ENCODE data around the gene BMP5. TPM values are rescaled to one million over a fixed set of nuclear protein-coding genes. Genes with fewer than 3 reads are reported as not detected.
A peak's percentile ranks its signal among the peaks of the same experiment; 100 is the strongest.

BMP5 gene
- total RNA-seq, 1 donor from 2014 or later, result not detected

- DNase-seq (ENCODE audit: low read depth), result no peak
Observed at GRCh38 chr6:55812509-55812908, 62.9 kb downstream of the BMP5 start.

DNA sequence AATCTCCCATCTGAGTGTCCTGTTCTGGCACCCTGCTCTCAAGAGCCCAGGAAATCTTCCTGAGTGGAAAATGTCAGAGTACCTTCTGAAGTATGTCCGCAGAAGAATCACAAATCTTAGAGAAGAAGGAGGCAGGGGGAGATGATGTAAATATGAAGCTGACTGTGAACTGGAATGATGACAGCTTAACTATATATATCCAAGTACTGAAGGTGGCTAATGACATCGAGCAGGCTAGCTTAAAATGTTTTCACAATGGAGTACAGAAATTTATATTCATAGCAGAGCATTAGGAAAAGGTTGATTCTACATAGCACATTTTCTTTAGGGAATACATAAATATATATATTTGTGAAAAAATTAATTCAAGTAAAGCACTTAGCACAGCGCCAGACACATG is 64.3 kb downstream of the BMP5 start:
- DNase-seq (ENCODE audit: low read depth), result no peak

GRCh38 chr6:55802259-55802658 is 73.1 kb downstream of the BMP5 start:
- DNase-seq (ENCODE audit: low read depth), result no peak

GRCh38 chr6:55798571-55798970 is 76.8 kb downstream of the BMP5 start:
- no peak for DNase-seq (ENCODE audit: low read depth)

- peak; percentile 95 for DNase-seq (ENCODE audit: low read depth)
Observed at GRCh38 chr6:55794136-55794812, 81.1 kb downstream of the BMP5 start.

- DNase-seq (ENCODE audit: low read depth), result no peak
Observed at GRCh38 chr6:55785273-55785672, 90.1 kb downstream of the BMP5 start.

- no peak for DNase-seq (ENCODE audit: low read depth)
Observed at GRCh38 chr6:55782275-55782674, 93.1 kb downstream of the BMP5 start.

- DNase-seq (ENCODE audit: low read depth), result no peak
Observed at GRCh38 chr6:55778705-55779104, 96.7 kb downstream of the BMP5 start.

GRCh38 chr6:55777469-55777868 is 97.9 kb downstream of the BMP5 start:
- DNase-seq (ENCODE audit: low read depth), result no peak

DNA sequence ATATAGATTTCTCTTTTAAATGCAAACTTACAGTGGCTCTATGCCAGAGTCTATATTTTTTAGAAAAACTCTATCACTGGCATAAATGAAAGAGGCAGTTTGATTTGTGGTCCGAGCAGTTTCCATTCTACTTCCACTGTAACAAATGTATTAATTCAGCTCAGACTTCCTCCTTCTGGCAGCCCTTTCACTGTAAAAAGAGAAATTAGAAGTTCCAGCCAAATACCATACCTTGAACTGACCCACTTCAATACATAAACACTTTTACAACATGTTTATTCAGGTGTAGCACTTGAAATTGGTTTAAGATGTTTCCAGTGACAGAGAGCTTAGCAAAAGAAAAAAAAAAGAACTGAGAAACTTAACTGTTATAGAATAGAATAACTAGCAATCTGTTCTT is 99.3 kb downstream of the BMP5 start:
- no peak for DNase-seq (ENCODE audit: low read depth)

- no peak for DNase-seq (ENCODE audit: low read depth)
Observed at GRCh38 chr6:55775029-55775318, 100.4 kb downstream of the BMP5 start.

DNA sequence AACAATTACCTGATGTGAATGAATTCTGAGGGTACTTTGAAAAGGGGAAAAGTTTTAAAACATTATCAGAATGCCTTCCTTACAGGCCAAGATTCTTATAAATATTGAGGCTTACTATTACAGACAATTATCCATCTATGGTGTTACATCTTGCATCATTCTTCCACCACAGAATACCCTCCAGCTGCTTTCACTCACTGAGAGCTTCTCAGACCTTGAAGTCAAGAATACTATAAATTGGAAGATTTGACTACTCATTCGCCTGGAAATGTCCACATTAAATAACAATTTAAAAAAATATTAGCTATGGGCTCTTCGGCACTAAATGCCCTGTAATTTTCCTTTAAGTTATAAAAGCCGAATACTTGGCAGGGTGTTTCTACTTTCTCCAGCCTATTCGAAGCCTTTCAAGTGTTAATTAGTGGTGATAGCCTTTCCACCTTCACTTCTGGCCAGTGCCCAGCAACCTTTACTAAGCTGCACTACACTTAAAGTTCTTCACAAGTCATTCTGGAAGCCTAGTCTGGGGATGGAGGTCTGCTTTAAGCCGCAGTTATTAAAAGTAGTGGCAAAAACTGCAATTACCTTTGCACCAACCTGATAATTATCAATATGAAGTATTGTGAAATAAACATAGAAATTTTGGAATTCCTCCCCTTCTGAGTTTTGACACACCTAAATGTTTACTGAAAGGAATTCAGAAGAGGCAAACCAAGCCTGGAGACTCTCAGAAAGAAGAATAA is 100.9 kb downstream of the BMP5 start:
- DNase-seq (ENCODE audit: low read depth), result no peak

GRCh38 chr6:55773620-55774216 is 101.7 kb downstream of the BMP5 start:
- no peak for DNase-seq (ENCODE audit: low read depth)

DNA sequence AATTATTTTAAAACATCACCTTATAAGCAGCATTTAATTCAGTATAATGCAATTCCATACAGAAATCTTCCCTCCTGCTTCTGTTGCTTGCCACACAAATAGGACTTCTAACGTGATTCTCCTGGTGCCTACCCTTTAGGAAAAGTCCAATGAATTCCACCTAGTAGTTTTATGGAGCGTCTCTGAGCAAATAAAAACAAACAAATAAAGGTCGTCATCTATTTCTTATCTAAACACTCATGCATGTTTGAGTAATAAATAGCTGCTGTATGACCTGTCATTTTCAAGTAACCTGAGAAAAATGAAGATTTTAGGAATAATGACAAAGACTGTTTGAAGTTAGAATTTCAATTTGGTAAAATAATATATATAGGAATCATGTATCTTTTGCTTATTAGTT is 102.7 kb downstream of the BMP5 start:
- no peak for DNase-seq (ENCODE audit: low read depth)

DNA sequence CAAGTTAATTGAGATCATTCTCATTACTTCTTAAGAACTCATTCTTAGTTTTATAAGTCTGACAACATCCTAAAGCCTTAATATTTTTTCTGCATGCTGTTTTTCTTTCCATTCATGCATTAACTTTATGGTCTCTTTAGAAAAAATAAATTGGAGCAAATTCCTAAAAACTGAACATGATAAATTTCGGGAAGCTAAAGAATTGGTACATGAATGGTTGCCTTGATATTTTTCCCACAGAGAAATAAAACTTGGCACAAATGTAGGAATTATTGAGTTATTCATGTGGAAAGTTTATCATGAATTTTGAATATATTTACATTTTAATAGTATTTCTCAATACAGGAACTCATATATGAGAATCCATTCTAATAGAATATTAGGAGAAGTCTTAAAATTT is 115.9 kb downstream of the BMP5 start:
- no peak for DNase-seq (ENCODE audit: low read depth)

- peak; percentile 98 for DNase-seq (ENCODE audit: low read depth)
Observed at GRCh38 chr6:55758156-55758937, 117.0 kb downstream of the BMP5 start.

GRCh38 chr6:55756531-55757031 is 118.8 kb downstream of the BMP5 start:
- no peak for DNase-seq (ENCODE audit: low read depth)

GRCh38 chr6:55748880-55749279 is 126.5 kb downstream of the BMP5 start:
- no peak for DNase-seq (ENCODE audit: low read depth)

DNA sequence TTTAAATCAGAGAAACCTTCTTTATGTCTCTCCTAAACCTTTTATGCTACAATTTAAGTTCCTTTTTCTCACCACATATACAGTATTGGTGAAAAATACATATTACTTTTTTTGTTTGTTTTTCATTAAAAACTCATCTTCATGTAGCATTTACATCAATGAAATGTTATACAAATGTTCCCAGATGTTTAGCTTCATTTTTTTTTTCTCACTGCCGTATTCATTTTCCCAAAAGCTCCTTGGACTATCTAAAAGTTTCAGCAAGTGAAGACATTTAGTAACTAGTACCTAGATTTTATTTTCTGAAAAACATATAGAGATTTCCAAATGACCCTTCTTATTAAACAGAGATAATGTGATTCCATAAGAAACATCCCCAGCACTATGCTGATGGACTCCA is 128.9 kb downstream of the BMP5 start:
- DNase-seq (ENCODE audit: low read depth), result no peak

GRCh38 chr6:55734256-55734655 is 141.1 kb downstream of the BMP5 start:
- DNase-seq (ENCODE audit: low read depth), result peak; percentile 4

- peak; percentile 50 for DNase-seq (ENCODE audit: low read depth)
Observed at GRCh38 chr6:55729665-55730064, 145.7 kb downstream of the BMP5 start.

DNA sequence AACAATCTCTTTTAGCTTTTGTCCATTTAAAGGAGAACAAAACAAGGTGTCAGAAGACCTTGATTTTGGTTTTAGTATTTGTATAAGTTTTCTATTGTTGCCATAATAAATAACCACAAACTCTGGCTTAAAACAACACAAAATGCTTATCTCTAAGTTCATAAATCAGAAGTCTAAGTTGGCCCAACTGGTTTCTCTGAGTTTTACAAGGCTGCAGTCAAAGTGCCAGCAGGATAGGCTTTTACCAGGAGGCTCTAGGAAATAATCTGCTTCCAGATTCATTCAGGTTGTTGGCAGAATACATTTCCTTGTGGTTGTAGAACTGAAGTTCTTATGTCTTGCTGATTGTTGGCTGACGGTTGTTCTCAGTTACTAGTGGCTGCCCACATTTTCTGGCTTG is 149.2 kb downstream of the BMP5 start:
- no peak for DNase-seq (ENCODE audit: low read depth)
